T-cell (primary cell): ENCODE results near the gene WDR35. TPM values are rescaled to one million over a fixed set of nuclear protein-coding genes. Genes with fewer than 3 reads are reported as not detected.
A peak's percentile ranks its signal among the peaks of the same experiment; 100 is the strongest.

Source experiments
- ATAC-seq, 4 experiments: fragments of 200-7000 bp in 3 of 4; fragments of 150-1000 bp in 1 of 4; cut with Tn5 transposase; replicated peaks in 1 of 4; 1 replicate in 3 of 4; 2 replicates in 1 of 4; pipeline ENCODE4 v1.10.0; 2021; ENCODE audit warnings: moderate library complexity in 3 of 4, mild to moderate bottlenecking in 2 of 4, moderate number of reproducible peaks in 1 of 4
- CTCF ChIA-PET, 2 donors: fragments of 300-600 bp; sonication (Branson Sonifier 250); formaldehyde crosslinking; loops; one replicate each; lab custom pipeline; 2022; ENCODE audit warnings: antibody characterized with exemption in 2 of 2; lab: Charles Lee
- POLR2A ChIA-PET, 2 donors: fragments of 300-600 bp; sonication (Branson Sonifier 250); formaldehyde crosslinking; loops; one replicate each; lab custom pipeline; 2022; ENCODE audit warnings: antibody characterized with exemption in 2 of 2; lab: Charles Lee
- DNase-seq, 35 experiments: peaks; one replicate each; pipeline versions ENCODE4 v3.0.0 to v3.0.0-alpha.2; 2013 to 2023
- H3K27ac ChIP-seq: one replicate; pipeline ENCODE4 v1.5.1; 2013; ENCODE audit warnings: low read length
- H3K27me3 ChIP-seq, 2 experiments: replicated peaks in 1 of 2; 1 replicate in 1 of 2; 2 replicates in 1 of 2; pipeline versions ENCODE4 v1.6.1 to v1.7.0; 2013; ENCODE audit warnings: low read length in 1 of 2, mixed read lengths in 1 of 2; ENCODE audit not compliant: control insufficient read depth in 2 of 2, insufficient read depth in 2 of 2; ENCODE audit errors: extremely low read depth in 1 of 2
- H3K36me3 ChIP-seq, 2 donors: 1 replicate in 1 of 2; 2 replicates in 1 of 2; pipeline versions ENCODE4 v1.6.1 to v1.7.0; 2013; ENCODE audit warnings: low read length in 1 of 2; ENCODE audit not compliant: control insufficient read depth in 2 of 2, insufficient read depth in 1 of 2; ENCODE audit errors: extremely low read depth in 1 of 2
- H3K4me1 ChIP-seq, 2 experiments: 1 replicate in 1 of 2; 2 replicates in 1 of 2; pipeline versions ENCODE4 v1.6.1 to v1.7.0; 2013; ENCODE audit warnings: low read length in 2 of 2, mixed read lengths in 1 of 2; ENCODE audit not compliant: insufficient read depth in 2 of 2, control insufficient read depth in 1 of 2; ENCODE audit errors: extremely low read depth in 1 of 2
- H3K4me3 ChIP-seq, 2 donors: 1 replicate in 1 of 2; 2 replicates in 1 of 2; pipeline versions ENCODE4 v1.5.1 to v1.7.0; 2013; ENCODE audit warnings: mild to moderate bottlenecking in 2 of 2, low read length in 1 of 2, moderate library complexity in 1 of 2; ENCODE audit not compliant: control insufficient read depth in 1 of 2; ENCODE audit errors: extremely low read depth in 1 of 2
- H3K9me3 ChIP-seq: 2 replicates; pipeline ENCODE4 v1.7.0; 2013
- H3K27ac Mint-ChIP-seq, 2 donors: one replicate each; pipeline ENCODE4 v1.8.0; 2020 to 2021; ENCODE audit warnings: mild to moderate bottlenecking in 2 of 2, mixed read lengths in 2 of 2
- H3K27me3 Mint-ChIP-seq, 2 donors: one replicate each; pipeline ENCODE4 v1.8.0; 2021 to 2022; ENCODE audit warnings: mixed read lengths in 2 of 2
- H3K36me3 Mint-ChIP-seq: one replicate; pipeline ENCODE4 v1.8.0; 2021; ENCODE audit warnings: mixed read lengths
- H3K4me1 Mint-ChIP-seq, 3 donors: one replicate each; pipeline ENCODE4 v1.8.0; 2020 to 2022; ENCODE audit warnings: mixed read lengths in 3 of 3, mild to moderate bottlenecking in 1 of 3
- H3K4me3 Mint-ChIP-seq, 3 donors: one replicate each; pipeline ENCODE4 v1.8.0; 2020 to 2022; ENCODE audit warnings: mild to moderate bottlenecking in 3 of 3, mixed read lengths in 3 of 3, moderate library complexity in 3 of 3
- H3K9me3 Mint-ChIP-seq, 3 donors: one replicate each; pipeline ENCODE4 v1.8.0; 2020 to 2022; ENCODE audit warnings: mixed read lengths in 3 of 3
- WGBS: methylation state at CpG from one replicate; pipeline ENCODE4 v1.1.5; 2013; ENCODE audit warnings: missing lambda C conversion rate; ENCODE audit not compliant: insufficient coverage; 5-methylcytosine and 5-hydroxymethylcytosine counted together
- total RNA-seq, 35 experiments: library from RNA in 6 of 35; stranded (reverse) in 6 of 35; fragments of 120-200 nt in 1 of 35; gene quantifications; one replicate each; pipeline versions ENCODE4 v1.2.1 to v1.2.4 and lab custom pipeline; 2013 to 2026

WDR35 gene
- total RNA-seq, 5 donors from 2014 or later (not counting 1 experiment from before 2014, with no cell fraction given) = 3.7 to 5.7 (median 4.9) TPM

DNA sequence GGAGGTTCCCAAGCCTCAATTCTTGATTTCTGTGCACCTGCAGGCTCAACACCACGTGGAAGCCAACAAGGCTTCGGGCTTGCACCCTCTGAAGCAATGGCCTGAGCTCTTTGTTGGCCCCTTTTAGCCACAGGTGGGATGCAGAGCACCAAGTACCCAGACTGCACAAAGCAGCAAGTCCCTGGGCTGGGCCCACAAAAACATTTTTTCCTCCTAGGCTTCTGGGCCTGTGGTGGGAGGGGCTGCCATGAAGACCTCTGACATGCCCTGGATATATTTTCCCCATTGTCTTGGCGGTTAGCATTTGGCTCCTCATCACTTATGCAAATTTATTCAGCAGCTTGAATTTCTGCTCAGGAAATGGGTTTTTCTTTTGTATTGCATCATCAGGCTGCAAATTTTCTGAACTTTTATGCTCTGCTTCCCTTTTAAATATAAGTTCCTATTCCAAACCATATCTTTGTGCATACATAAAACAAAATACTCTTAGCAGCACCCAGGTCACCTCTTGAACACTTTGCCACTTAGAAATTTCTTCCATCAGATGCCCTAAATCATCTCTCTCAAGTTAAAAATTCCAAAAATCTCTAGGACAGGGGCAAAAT, 31.6 kb upstream of the WDR35 start:
- peaks cover 0 to 30% (median 25%) of the 10 kb centered on the region in 3 donors for H3K9me3 Mint-ChIP-seq
- 47% methylated on average over 3 of the region's 3 CpGs for WGBS
- Histone ChIP-seq H3K27ac (no peak overlapping the region), H3K4me1 (no peaks in the 10 kb centered on the region), H3K4me3 (no peak overlapping the region), H3K9me3 (no peaks in the 10 kb centered on the region), H3K27me3 (no peaks in the 10 kb centered on the region), H3K36me3 (no peaks in the 10 kb centered on the region)
- ATAC-seq (no peak), DNase-seq (no peak)
- H3K4me1 Mint-ChIP-seq = no peaks in the 10 kb centered on the region
- ChIA-PET CTCF (no interaction called here), POLR2A (no interaction called here)
- H3K27ac Mint-ChIP-seq = no peak overlapping the region
- H3K36me3 Mint-ChIP-seq = peaks cover 13% of the 10 kb centered on the region
- no peaks in the 10 kb centered on the region for H3K27me3 Mint-ChIP-seq
- H3K4me3 Mint-ChIP-seq = no peak overlapping the region

DNA sequence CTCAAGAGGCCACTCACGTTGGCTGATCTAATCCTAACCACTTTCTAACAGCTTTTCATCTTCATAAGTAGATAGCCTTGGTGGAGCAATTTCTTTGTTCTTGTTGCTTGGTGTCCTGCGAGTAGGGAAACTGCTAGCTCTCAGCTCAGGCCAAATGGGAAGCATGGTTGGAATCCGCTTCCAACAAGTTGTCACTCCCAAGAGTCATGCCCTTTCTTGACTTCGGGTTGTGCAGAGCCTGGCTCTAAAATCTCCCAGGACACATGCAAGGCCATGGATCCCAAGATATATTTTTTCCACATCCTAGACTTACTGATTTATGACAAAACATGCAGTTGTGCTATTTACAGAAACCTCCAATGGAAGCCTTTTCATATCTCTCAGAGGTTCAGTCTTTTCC, 29.8 kb upstream of the WDR35 start:
- Histone ChIP-seq H3K36me3 (no peaks in the 10 kb centered on the region), H3K4me3 (no peak overlapping the region), H3K27me3 (peaks cover 0 to 3% of the 10 kb centered on the region in 2 experiments), H3K27ac (no peak overlapping the region), H3K4me1 (no peaks in the 10 kb centered on the region), H3K9me3 (no peaks in the 10 kb centered on the region)
- Mint-ChIP-seq H3K27ac (no peak overlapping the region), H3K4me3 (no peak overlapping the region), H3K9me3 (peaks cover 0 to 31% (median 25%) of the 10 kb centered on the region in 3 donors), H3K27me3 (peaks cover 1 to 4% of the 10 kb centered on the region in 2 donors), H3K4me1 (no peaks in the 10 kb centered on the region), H3K36me3 (peaks cover 11% of the 10 kb centered on the region)
- POLR2A ChIA-PET = no interaction called here
- ATAC-seq (no peak), DNase-seq (no peak)
- CTCF ChIA-PET = no interaction called here
- 95% methylated on average over 3 of the region's 4 CpGs for WGBS

DNA sequence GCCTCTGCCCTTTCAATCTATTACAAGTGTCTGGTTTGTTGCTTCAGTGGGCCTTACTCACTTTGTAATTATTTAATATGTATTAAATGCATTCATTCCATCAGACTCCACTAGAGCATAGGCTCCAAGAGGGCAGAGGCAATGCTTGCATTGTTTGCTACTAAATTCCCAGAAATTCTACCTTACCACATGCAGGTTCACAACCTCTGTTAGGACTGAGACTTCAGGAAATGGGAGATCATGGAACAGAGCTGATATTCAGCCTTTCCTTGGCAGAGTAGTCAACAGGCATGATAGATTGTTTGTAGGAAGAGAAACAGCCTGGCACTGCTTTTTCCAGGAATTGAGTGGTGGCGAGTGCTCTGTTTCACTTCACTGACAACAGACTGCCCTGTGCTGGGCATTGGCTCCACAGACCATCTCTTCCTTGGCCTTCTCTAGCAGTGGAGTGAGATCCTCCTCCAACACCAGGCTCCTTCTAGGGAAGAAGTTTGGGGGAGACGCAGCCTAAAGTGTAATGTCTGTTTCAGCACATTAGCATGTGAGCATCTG, 28.8 kb upstream of the WDR35 start:
- no peaks in the 10 kb centered on the region for H3K4me1 ChIP-seq
- H3K36me3 Mint-ChIP-seq = peaks cover 11% of the 10 kb centered on the region
- peaks cover 2 to 6% of the 10 kb centered on the region in 2 experiments for H3K27me3 ChIP-seq
- no peak overlapping the region for H3K4me3 Mint-ChIP-seq
- no peak overlapping the region for H3K4me3 ChIP-seq
- H3K4me1 Mint-ChIP-seq = no peaks in the 10 kb centered on the region
- POLR2A ChIA-PET = no interaction called here
- DNase-seq = no peak
- no peak overlapping the region for H3K27ac ChIP-seq
- no peak for ATAC-seq
- H3K27me3 Mint-ChIP-seq = peaks cover 7 to 13% of the 10 kb centered on the region in 2 donors
- no peaks in the 10 kb centered on the region for H3K36me3 ChIP-seq
- CTCF ChIA-PET = interaction anchor here in 1 of 2 donors (0.6 kb wide), 1 partner anchor 47 kb away, joined by 4 read pairs; no protein-coding TSS in a partner anchor
- H3K27ac Mint-ChIP-seq = no peak overlapping the region
- no CpG with 5 or more reads among the region's 2 CpGs for whole genome bisulfite sequencing
- peaks cover 0 to 34% (median 29%) of the 10 kb centered on the region in 3 donors for H3K9me3 Mint-ChIP-seq
- H3K9me3 ChIP-seq = no peaks in the 10 kb centered on the region

DNA sequence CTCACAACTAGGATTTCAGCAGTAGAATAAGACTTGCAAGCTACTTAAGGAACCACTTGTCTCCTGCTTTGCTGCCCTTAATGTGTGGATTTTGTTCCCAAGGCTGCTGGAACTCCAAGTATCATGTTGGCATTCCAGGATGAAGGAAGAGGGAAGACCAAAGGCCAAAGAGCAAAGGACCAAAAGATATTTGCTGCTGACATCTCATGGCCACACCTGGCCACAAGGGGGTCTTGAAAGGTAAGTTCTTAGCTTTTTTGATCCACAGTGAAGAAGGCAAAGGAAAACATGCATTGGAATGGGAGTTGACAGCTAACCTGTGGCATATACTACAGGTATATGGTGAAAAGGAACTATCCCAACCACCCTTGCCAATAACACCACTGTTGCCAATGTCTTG, 26.4 kb upstream of the WDR35 start:
- CTCF ChIA-PET = interaction anchor here (0.6 to 1.9 kb wide), 18 partner anchors 15 to 1417 kb away, joined by 3 to 17 read pairs (median 6); partner anchors contain the start of genes LAPTM4A (in 1 of the 2) and WDR35 (in 1 of the 2)
- peaks cover 4% of the 10 kb centered on the region for H3K36me3 Mint-ChIP-seq
- H3K27ac Mint-ChIP-seq = no peak overlapping the region
- H3K4me3 Mint-ChIP-seq = no peak overlapping the region
- H3K4me1 Mint-ChIP-seq = peaks cover 5 to 13% (median 12%) of the 10 kb centered on the region in 3 donors
- Histone ChIP-seq H3K4me3 (no peak overlapping the region), H3K27ac (no peak overlapping the region), H3K4me1 (peaks cover 4 to 13% of the 10 kb centered on the region in 2 experiments), H3K36me3 (no peaks in the 10 kb centered on the region), H3K27me3 (peaks cover 8 to 23% of the 10 kb centered on the region in 2 experiments), H3K9me3 (no peaks in the 10 kb centered on the region)
- ATAC-seq (no peak), DNase-seq (no peak)
- H3K27me3 Mint-ChIP-seq = peaks cover 19 to 28% of the 10 kb centered on the region in 2 donors
- POLR2A ChIA-PET = no interaction called here
- H3K9me3 Mint-ChIP-seq = peaks cover 0 to 20% (median 14%) of the 10 kb centered on the region in 3 donors

DNA sequence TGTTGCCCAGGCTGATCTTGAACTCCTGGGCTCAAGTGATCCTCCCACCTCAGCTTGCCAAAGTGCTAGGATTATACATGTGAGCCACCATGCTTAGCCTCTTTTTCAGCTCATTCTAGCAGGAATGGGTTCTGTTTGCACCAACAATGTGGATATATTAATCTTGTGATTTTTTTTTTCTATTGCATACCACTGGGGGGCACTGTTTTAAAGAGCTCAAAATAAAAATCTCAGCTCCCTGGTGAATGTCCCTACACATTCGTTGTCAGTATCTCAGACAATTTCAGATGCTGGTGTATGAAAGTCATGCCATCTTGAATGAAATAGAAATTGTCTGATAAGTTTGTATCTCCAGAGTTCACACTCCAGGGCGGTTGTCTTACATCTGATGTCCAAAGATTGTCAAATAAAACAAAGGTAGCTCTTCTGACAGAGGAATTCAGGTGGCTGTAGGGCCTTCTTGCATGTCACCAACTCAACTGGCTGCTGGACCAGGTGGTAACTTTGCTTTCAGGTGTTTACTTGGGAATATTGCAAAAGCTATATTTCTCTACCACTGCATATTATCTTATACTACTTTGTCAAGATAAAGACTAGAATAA, 25.7 kb upstream of the WDR35 start:
- Histone ChIP-seq H3K36me3 (no peaks in the 10 kb centered on the region), H3K27ac (no peak overlapping the region), H3K4me1 (peaks cover 4 to 13% of the 10 kb centered on the region in 2 experiments), H3K9me3 (no peaks in the 10 kb centered on the region), H3K4me3 (no peak overlapping the region), H3K27me3 (peaks cover 12 to 27% of the 10 kb centered on the region in 2 experiments)
- ATAC-seq = peak in 2 of 4 experiments; percentile 37 to 55
- Mint-ChIP-seq H3K36me3 (peaks cover 1% of the 10 kb centered on the region), H3K4me1 (peaks cover 5 to 13% (median 12%) of the 10 kb centered on the region in 3 donors), H3K9me3 (peaks cover 0 to 12% (median 9%) of the 10 kb centered on the region in 3 donors), H3K4me3 (no peak overlapping the region), H3K27me3 (peaks cover 26 to 36% of the 10 kb centered on the region in 2 donors), H3K27ac (no peak overlapping the region)
- WGBS = 0% methylated on average over 1 of the region's 2 CpGs
- ChIA-PET CTCF (interaction anchor here (0.6 to 2.0 kb wide), 42 partner anchors 13 to 1496 kb away, joined by 3 to 17 read pairs (median 4); partner anchors contain the start of genes LAPTM4A (in 1 of the 2) and WDR35 (in 1 of the 2)), POLR2A (no interaction called here)
- peak in 2 of 35 experiments; percentile 22 to 63 for DNase-seq

DNA sequence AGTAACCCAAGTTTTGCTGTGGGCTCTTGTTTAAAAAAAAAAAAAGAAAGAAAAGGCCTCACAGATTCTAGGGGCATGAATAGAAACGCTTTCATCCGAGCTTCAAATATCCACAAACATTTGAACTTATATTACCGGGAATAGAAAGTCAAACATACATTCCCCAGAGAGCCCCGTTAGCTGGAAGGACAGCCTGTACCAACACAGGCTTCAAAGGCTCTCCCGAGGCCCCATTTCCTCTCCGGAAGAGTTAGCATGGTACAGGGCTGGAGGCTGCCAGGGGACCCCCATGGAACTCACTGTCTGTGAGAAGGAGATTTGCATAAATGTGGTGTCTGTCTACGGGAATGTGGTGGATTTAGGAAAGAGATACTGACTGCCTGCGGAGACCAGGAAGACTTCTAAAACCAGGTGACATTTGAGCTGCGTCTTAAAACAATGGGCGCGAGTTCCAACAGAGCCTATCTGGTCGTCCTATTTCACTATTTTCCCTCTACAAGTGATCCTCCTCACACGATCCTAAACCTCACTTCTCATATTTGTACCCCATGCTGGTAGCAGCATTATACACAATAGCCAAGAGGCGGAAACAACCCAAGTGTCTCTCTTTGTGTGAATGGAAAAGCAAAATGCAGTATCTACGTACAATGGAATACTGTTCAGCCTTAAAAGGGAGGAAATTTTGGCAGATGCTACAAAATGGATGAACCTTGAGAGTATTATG, 23.4 kb upstream of the WDR35 start:
- Histone ChIP-seq H3K4me3 (peak overlapping the region; percentile 25 to 54), H3K27me3 (peaks cover 12 to 31% of the 10 kb centered on the region in 2 experiments), H3K27ac (no peak overlapping the region), H3K9me3 (no peaks in the 10 kb centered on the region), H3K4me1 (peaks cover 4 to 13% of the 10 kb centered on the region in 2 experiments), H3K36me3 (no peaks in the 10 kb centered on the region)
- Mint-ChIP-seq H3K4me3 (peak overlapping the region; percentile 34 to 75 (median 71)), H3K9me3 (peaks cover 0 to 4% (median 4%) of the 10 kb centered on the region in 3 donors), H3K27ac (no peak overlapping the region), H3K27me3 (peaks cover 26 to 44% of the 10 kb centered on the region in 2 donors), H3K36me3 (no peaks in the 10 kb centered on the region), H3K4me1 (peaks cover 5 to 13% (median 12%) of the 10 kb centered on the region in 3 donors)
- CTCF ChIA-PET = interaction anchor here (0.5 to 1.3 kb wide), 3 partner anchors 11 to 642 kb away, joined by 3 to 7 read pairs (median 4); no protein-coding TSS in a partner anchor
- 47% methylated on average over 8 of the region's 15 CpGs for WGBS
- DNase-seq (no peak), ATAC-seq (no peak)
- POLR2A ChIA-PET = no interaction called here
